Right atrium auricular region (tissue), 2 donors: Measurements from ENCODE around the gene SFR1. TPM values are rescaled to one million over a fixed set of nuclear protein-coding genes. Genes with fewer than 3 reads are reported as not detected.

Experiments
- DNase-seq: peaks from one replicate; pipeline ENCODE4 v3.0.0-alpha.2; 2019; ENCODE audit warnings: low spot score
- H3K27ac ChIP-seq, 2 donors: fragments of 200-600 bp; sonication (generic); 1 replicate in 1 of 2; 2 replicates in 1 of 2; pipeline ENCODE4 v1.5.1; 2016 to 2019
- H3K27me3 ChIP-seq, 2 donors: fragments of 200-600 bp; sonication (generic); one replicate each; pipeline versions ENCODE4 v1.5.1 to v1.6.0; 2017 to 2019
- H3K36me3 ChIP-seq: fragments of 200-600 bp; sonication (generic); one replicate; pipeline ENCODE4 v1.5.1; 2016
- H3K4me1 ChIP-seq, 2 donors: fragments of 200-600 bp; sonication (generic); one replicate each; pipeline versions ENCODE4 v1.5.1 to v1.6.0; 2017 to 2019
- H3K4me3 ChIP-seq, 2 donors: fragments of 200-600 bp; sonication (generic); 1 replicate in 1 of 2; 2 replicates in 1 of 2; pipeline ENCODE4 v1.5.1; 2017 to 2019; ENCODE audit warnings: mild to moderate bottlenecking in 1 of 2, moderate library complexity in 1 of 2
- H3K9me3 ChIP-seq, 2 donors: fragments of 200-600 bp; sonication (generic); one replicate each; pipeline ENCODE4 v1.5.1; 2019
- CTCF ChIP-seq, 2 donors: fragments of 200-600 bp; sonication (generic); IDR thresholded peaks; one replicate each; pipeline ENCODE4 v1.5.1; 2019; ENCODE audit warnings: antibody characterized with exemption in 2 of 2
- total RNA-seq, 2 donors: library from RNA; depleted of rRNA; stranded (reverse); fragments of >200 nt; gene quantifications; one replicate each; pipeline ENCODE4 v1.1.0, GENCODE V29; 2016

SFR1 gene
- total RNA-seq, result 1 to 10 TPM; 5.3 to 6.0 TPM

GRCh38 chr10:104121485-104122224 lies at the start of gene SFR1:
SFR1 (plus strand) TSS chr10:104122171; CDS start chr10:104122184, 13 bp downstream.
- no peaks in the 10 kb centered on the region for H3K9me3 ChIP-seq
- peak; percentile 35 to 73 for TF ChIP-seq CTCF (IDR thresholded peaks at IDR 0.05)
- peak within 1 kb of the TSS; percentile 69 to 73 for H3K4me3 ChIP-seq
- H3K27me3 ChIP-seq, result no peaks in the 10 kb centered on the region
- peak; percentile 98 for DNase-seq
- H3K36me3 ChIP-seq, result no peaks in the 10 kb centered on the region
- peak within 1 kb of the TSS; percentile 99 for H3K27ac ChIP-seq
- H3K4me1 ChIP-seq, result peaks cover 0 to 11% of the 10 kb centered on the region in 2 donors

- Histone ChIP-seq H3K27ac (no peak overlapping the region), H3K36me3 (no peaks in the 10 kb centered on the region), H3K27me3 (no peaks in the 10 kb centered on the region), H3K4me1 (peaks cover 0 to 3% of the 10 kb centered on the region in 2 donors), H3K4me3 (no peak overlapping the region), H3K9me3 (no peaks in the 10 kb centered on the region)
- DNase-seq, result no peak
- TF ChIP-seq CTCF (IDR thresholded peaks at IDR 0.05), result no peak
These were observed 49.2 kb upstream of the SFR1 start for GRCh38 chr10:104072786-104073185.

- Histone ChIP-seq H3K36me3 (no peaks in the 10 kb centered on the region), H3K27ac (no peak overlapping the region), H3K9me3 (no peaks in the 10 kb centered on the region), H3K4me3 (no peak overlapping the region), H3K4me1 (peaks cover 0 to 3% of the 10 kb centered on the region in 2 donors), H3K27me3 (no peaks in the 10 kb centered on the region)
- DNase-seq, result no peak
- no peak for TF ChIP-seq CTCF (IDR thresholded peaks at IDR 0.05)
These were observed 47.5 kb upstream of the SFR1 start for GRCh38 chr10:104074505-104074904.

GRCh38 chr10:104076743-104077160 lies 45.2 kb upstream of the SFR1 start:
- peak; percentile 72 for DNase-seq
- Histone ChIP-seq H3K27me3 (no peaks in the 10 kb centered on the region), H3K9me3 (no peaks in the 10 kb centered on the region), H3K4me3 (no peak overlapping the region), H3K36me3 (no peaks in the 10 kb centered on the region), H3K27ac (no peak overlapping the region), H3K4me1 (peaks cover 0 to 3% of the 10 kb centered on the region in 2 donors)
- TF ChIP-seq CTCF (IDR thresholded peaks at IDR 0.05), result no peak

GRCh38 chr10:104077247-104077646 lies 44.7 kb upstream of the SFR1 start:
- Histone ChIP-seq H3K27me3 (no peaks in the 10 kb centered on the region), H3K4me3 (no peak overlapping the region), H3K36me3 (no peaks in the 10 kb centered on the region), H3K4me1 (peaks cover 0 to 3% of the 10 kb centered on the region in 2 donors), H3K9me3 (no peaks in the 10 kb centered on the region), H3K27ac (peak overlapping the region in 1 of 2 donors; percentile 15)
- no peak for DNase-seq
- TF ChIP-seq CTCF (IDR thresholded peaks at IDR 0.05), result no peak
